HepG2 (cell line): ENCODE results near the gene UBAC2. TPM values are rescaled to one million over a fixed set of nuclear protein-coding genes. Genes with fewer than 3 reads are reported as not detected.

Experiments
- ATAC-seq: fragments of 200-7000 bp; cut with Tn5 transposase; 3 replicates; pipeline ENCODE4 v1.9.1; 2020; ENCODE audit warnings: mild to moderate bottlenecking, moderate library complexity
- BruUV-seq: library from RNA; stranded (reverse); fragments of 400-500 nt; replicated peaks from 2 replicates; lab custom pipeline; 2021; lab: Mats Ljungman, UMichigan
- CTCF ChIA-PET: fragments of 300-600 bp; formaldehyde crosslinking; extraction: SDS; loops from one replicate; lab custom pipeline; 2021; ENCODE audit warnings: low total read pairs, inconsistent platforms, low intra/inter-chr PET ratio; lab: Yijun Ruan, JAX
- POLR2A ChIA-PET: fragments of 350-600 bp; sonication (Branson Sonifier 250); formaldehyde crosslinking; loops from one replicate; lab custom pipeline; 2020; ENCODE audit warnings: antibody characterized with exemption, inconsistent platforms; lab: Yijun Ruan, JAX
- DNase-seq: peaks from one replicate; pipeline ENCODE4 v3.0.0-alpha.2; 2015; ENCODE audit warnings: low spot score
- FAIRE-seq: peaks from 3 replicates; lab custom pipeline; 2011; peaks lifted over from hg19 to GRCh38; lab: Jason Lieb, UNC
- H2AFZ ChIP-seq: one replicate; pipeline ENCODE4 v1.6.1; 2011; ENCODE audit warnings: low read length, inconsistent platforms
- H3K27ac ChIP-seq: fragments of 300-600 bp; 3 replicates; pipeline ENCODE4 v1.8.0; 2011; ENCODE audit warnings: mixed run types, mild to moderate bottlenecking, mixed read lengths, low read length, inconsistent platforms; ENCODE audit not compliant: insufficient read depth; ENCODE audit errors: extremely low read length
- H3K27me3 ChIP-seq, 2 experiments: fragments of 200-600 bp in 1 of 2; 2 replicates in 1 of 2; 3 replicates in 1 of 2; pipeline versions ENCODE4 v1.6.0 to v1.8.0; 2011; ENCODE audit warnings: low read length in 2 of 2, mild to moderate bottlenecking in 2 of 2, moderate library complexity in 2 of 2, inconsistent platforms in 1 of 2; ENCODE audit not compliant: insufficient read depth in 2 of 2, control insufficient read depth in 1 of 2
- H3K36me3 ChIP-seq, 2 experiments: fragments of 200-600 bp in 1 of 2; replicated peaks in 1 of 2; 2 replicates in 1 of 2; 3 replicates in 1 of 2; pipeline versions ENCODE4 v1.5.1 to v1.8.0; 2011; ENCODE audit warnings: low read length in 2 of 2, inconsistent platforms in 1 of 2; ENCODE audit not compliant: insufficient read depth in 2 of 2, control insufficient read depth in 1 of 2
- H3K4me1 ChIP-seq: 2 replicates; pipeline ENCODE4 v1.5.1; 2012; ENCODE audit warnings: low read length, inconsistent platforms; ENCODE audit not compliant: insufficient read depth
- H3K4me2 ChIP-seq: 2 replicates; pipeline ENCODE4 v1.6.0; 2011; ENCODE audit warnings: low read depth, low read length, inconsistent platforms
- H3K4me3 ChIP-seq, 3 experiments: fragments of 200-600 bp in 1 of 3; sonication (generic), shearing (Covaris generic) in 1 of 3; replicated peaks in 1 of 3; 2 replicates each; pipeline ENCODE4 v1.5.1; 2011 to 2016; ENCODE audit warnings: low read length in 3 of 3, inconsistent platforms in 2 of 3, low read depth in 2 of 3, mild to moderate bottlenecking in 2 of 3, control low read depth in 1 of 3, mixed read lengths in 1 of 3; ENCODE audit not compliant: insufficient read depth in 1 of 3
- H3K79me2 ChIP-seq: one replicate; pipeline ENCODE4 v1.6.1; 2011; ENCODE audit warnings: low read length, inconsistent platforms; ENCODE audit not compliant: insufficient read depth
- H3K9ac ChIP-seq: 2 replicates; pipeline ENCODE4 v1.6.0; 2011; ENCODE audit warnings: mild to moderate bottlenecking, low read depth, low read length, inconsistent platforms; ENCODE audit not compliant: insufficient read depth
- H3K9me3 ChIP-seq: 2 replicates; pipeline ENCODE4 v1.5.1; 2012; ENCODE audit warnings: mild to moderate bottlenecking, low read length
- H4K20me1 ChIP-seq: 2 replicates; pipeline ENCODE4 v1.6.0; 2011; ENCODE audit warnings: inconsistent platforms, mild to moderate bottlenecking, low read length, moderate library complexity; ENCODE audit not compliant: insufficient read depth
- ARID3A ChIP-seq: IDR thresholded peaks from 2 replicates; pipeline ENCODE4 v1.6.1; 2012; ENCODE audit warnings: low read depth, low read length, improper control_type of control experiment
- ARNT2 ChIP-seq: sonication (generic); formaldehyde crosslinking; IDR thresholded peaks from 2 replicates; pipeline ENCODE4 v1.8.0; 2022; ENCODE audit warnings: mild to moderate bottlenecking, low read depth, missing genetic modification reagents, moderate library complexity
- ATRX ChIP-seq: sonication (generic); formaldehyde crosslinking; IDR thresholded peaks from 2 replicates; pipeline ENCODE4 v1.4.0; 2020; ENCODE audit warnings: missing genetic modification reagents, borderline replicate concordance
- CENPX ChIP-seq: sonication (generic); formaldehyde crosslinking; IDR thresholded peaks from 2 replicates; pipeline ENCODE4 v1.9.0; 2021; ENCODE audit warnings: mild to moderate bottlenecking, missing genetic modification reagents, moderate library complexity
- GPBP1L1 ChIP-seq: sonication (generic); formaldehyde crosslinking; IDR thresholded peaks from 2 replicates; pipeline ENCODE4 v1.5.0; 2020; ENCODE audit warnings: mild to moderate bottlenecking, missing genetic modification reagents
- KMT2B ChIP-seq: IDR thresholded peaks from 2 replicates; pipeline ENCODE4 v1.6.1; 2016; ENCODE audit warnings: missing genetic modification reagents, missing compliant biosample characterization
- MBD4 ChIP-seq: IDR thresholded peaks from 2 replicates; pipeline ENCODE4 v1.6.1; 2012; ENCODE audit warnings: low read length, inconsistent platforms, borderline replicate concordance
- MTF2 ChIP-seq: sonication (generic); formaldehyde crosslinking; IDR thresholded peaks from 2 replicates; pipeline ENCODE4 v1.5.0; 2020; ENCODE audit warnings: missing genetic modification reagents, borderline replicate concordance
- NBN ChIP-seq: fragments of 450-650 bp; conservative IDR thresholded peaks from 2 replicates; pipeline ENCODE4 v1.6.1; 2017
- NFE2L1 ChIP-seq: sonication (generic); formaldehyde crosslinking; IDR thresholded peaks from 2 replicates; pipeline ENCODE4 v1.4.0; 2020; ENCODE audit warnings: missing genetic modification reagents, mild to moderate bottlenecking, borderline replicate concordance
- NFKBIZ ChIP-seq: IDR thresholded peaks from 2 replicates; pipeline ENCODE4 v1.6.1; 2018; ENCODE audit warnings: missing genetic modification reagents, missing compliant biosample characterization
- RAD21 ChIP-seq: fragments of 450-650 bp; formaldehyde crosslinking; IDR thresholded peaks from 2 replicates; pipeline ENCODE4 v1.5.0; 2020; ENCODE audit warnings: mild to moderate bottlenecking
- SATB2 ChIP-seq: sonication (generic); formaldehyde crosslinking; IDR thresholded peaks from 2 replicates; pipeline ENCODE4 v1.5.0; 2020; ENCODE audit warnings: missing genetic modification reagents
- SUZ12 ChIP-seq: fragments of 150-350 bp; IDR thresholded peaks from 2 replicates; pipeline ENCODE4 v1.6.1; 2014; ENCODE audit warnings: low read depth, low read length
- TERF1 ChIP-seq: sonication (generic); formaldehyde crosslinking; IDR thresholded peaks from 2 replicates; pipeline ENCODE4 v1.8.0; 2022; ENCODE audit warnings: mild to moderate bottlenecking, missing genetic modification reagents, moderate library complexity
- TOPORS ChIP-seq: sonication (generic); formaldehyde crosslinking; IDR thresholded peaks from 2 replicates; pipeline ENCODE4 v1.8.0; 2023; ENCODE audit warnings: mild to moderate bottlenecking, missing genetic modification reagents
- ZBTB8A ChIP-seq: sonication (generic); formaldehyde crosslinking; IDR thresholded peaks from 2 replicates; pipeline ENCODE4 v1.4.0; 2020; ENCODE audit warnings: mild to moderate bottlenecking, low read depth, missing genetic modification reagents, borderline replicate concordance
- ZNF788 ChIP-seq: sonication (generic); formaldehyde crosslinking; IDR thresholded peaks from 2 replicates; pipeline ENCODE4 v1.5.0; 2020; ENCODE audit warnings: mild to moderate bottlenecking, missing genetic modification reagents, borderline replicate concordance
- WGBS: methylation state at CpG from one replicate; pipeline ENCODE4 v1.1.6; 2017; ENCODE audit warnings: low lambda C conversion rate; 5-methylcytosine and 5-hydroxymethylcytosine counted together
- in situ Hi-C: cut with HindIII; loops from 2 replicates; pipeline ENCODE4 v1.10.0; 2017; ENCODE audit warnings: low pct_unique_long_range_greater_than_20kb; ENCODE audit not compliant: extremely low pct_ligation_motif_present
- intact Hi-C: fragments of 100-400 bp; cut with micrococcal nuclease; formaldehyde crosslinking; loops from one replicate; pipeline ENCODE4 v1.10.0; 2022; ENCODE audit not compliant: unreplicated experiment
- polyA plus RNA-seq, 8 experiments: library from polyadenylated mRNA; depleted of rRNA in 3 of 8; stranded (reverse) in 7 of 8; unstranded in 1 of 8; fragments of >200 nt; fragmentation: Illumina TruSeq in 4 of 8; extraction: Trizol in 4 of 8; gene quantifications; 2 replicates each; pipeline versions ENCODE4 v1.2.1 to v1.2.3, GENCODE V29; 2011 to 2016; ENCODE audit warnings: low read depth in 4 of 8, missing spikeins in 1 of 8, mixed read lengths in 1 of 8; ENCODE audit not compliant: insufficient read depth in 1 of 8
- total RNA-seq, 5 experiments: library from RNA; depleted of rRNA; stranded (reverse); fragments of >200 nt; fragmentation: Illumina TruSeq; extraction: Trizol; gene quantifications; 2 replicates each; pipeline ENCODE4 v1.2.3, GENCODE V29; 2016; ENCODE audit warnings: low read depth in 1 of 5
- TF ChIP-seq, protein P1 (sequence below): sonication (generic); formaldehyde crosslinking; IDR thresholded peaks from 2 replicates; pipeline ENCODE4 v1.8.0; 2022; ENCODE audit warnings: mild to moderate bottlenecking, missing genetic modification reagents, borderline replicate concordance

The UBAC2 gene
- total and polyA plus RNA-seq, 2 of the 13 experiments (the other 11 are each of a cell fraction or from before 2014, with no cell fraction given): 61.3 to 80.8 TPM

DNA sequence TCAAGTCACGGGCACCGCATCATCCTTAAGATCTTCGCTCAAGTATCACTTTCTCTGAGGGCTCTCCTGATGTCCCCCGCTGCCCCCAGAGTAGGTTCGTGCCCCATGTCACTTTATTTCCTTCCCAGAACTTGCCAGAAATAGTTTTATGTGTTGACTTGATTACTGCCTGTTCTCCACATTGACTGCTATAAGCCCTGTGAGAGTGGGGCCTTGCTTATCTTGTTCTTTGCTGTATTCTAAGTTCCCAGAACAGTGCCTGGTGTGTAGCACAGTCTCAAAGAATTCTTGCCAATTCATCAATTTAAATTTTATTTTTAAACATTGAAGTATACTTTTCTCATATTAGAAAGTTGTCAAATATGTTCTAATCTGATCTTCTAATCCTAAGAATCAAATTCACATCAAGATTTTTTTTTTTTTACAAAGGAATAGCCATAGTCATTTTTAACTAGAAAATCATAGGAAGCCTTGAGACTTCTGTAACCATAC is 138.6 kb downstream of the UBAC2 start (continued):
- TF ChIP-seq, protein P1, sequence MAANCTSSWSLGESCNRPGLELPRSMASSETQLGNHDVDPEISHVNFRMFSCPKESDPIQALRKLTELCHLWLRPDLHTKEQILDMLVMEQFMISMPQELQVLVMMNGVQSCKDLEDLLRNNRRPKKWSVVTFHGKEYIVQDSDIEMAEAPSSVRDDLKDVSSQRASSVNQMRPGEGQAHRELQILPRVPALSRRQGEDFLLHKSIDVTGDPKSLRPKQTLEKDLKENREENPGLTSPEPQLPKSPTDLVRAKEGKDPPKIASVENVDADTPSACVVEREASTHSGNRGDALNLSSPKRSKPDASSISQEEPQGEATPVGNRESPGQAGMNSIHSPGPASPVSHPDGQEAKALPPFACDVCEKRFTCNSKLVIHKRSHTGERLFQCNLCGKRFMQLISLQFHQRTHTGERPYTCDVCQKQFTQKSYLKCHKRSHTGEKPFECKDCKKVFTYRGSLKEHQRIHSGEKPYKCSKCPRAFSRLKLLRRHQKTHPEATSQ (CRISPR knock-in tag): no peak
- TF ChIP-seq MTF2: no peak

- no peak overlapping the region for H3K4me3 ChIP-seq
- FAIRE-seq (no peak), DNase-seq (no peak), ATAC-seq (no peak)
- CTCF ChIA-PET: no interaction called here
- peaks cover 9 to 50% of the 10 kb centered on the region in 2 experiments; a peak in 4 of 5 replicates for H3K36me3 ChIP-seq
- H3K9ac ChIP-seq: no peak overlapping the region
- no peak overlapping the region for H2AFZ ChIP-seq
- H4K20me1 ChIP-seq: no peaks in the 10 kb centered on the region
- WGBS: 93% methylated on average over 8 of the region's 8 CpGs
- H3K4me2 ChIP-seq: no peak overlapping the region
- H3K79me2 ChIP-seq: no peaks in the 10 kb centered on the region
- BruUV-seq: no TSS peak
- H3K4me1 ChIP-seq: no peaks in the 10 kb centered on the region
- H3K9me3 ChIP-seq: no peaks in the 10 kb centered on the region
- POLR2A ChIA-PET: no interaction called here
- no peaks in the 10 kb centered on the region for H3K27me3 ChIP-seq
- in situ Hi-C loops: no loop called here
- no peak overlapping the region for H3K27ac ChIP-seq
- intact Hi-C loops: no loop called here
- TF ChIP-seq KMT2B (CRISPR knock-in tag) (no peak), MBD4 (no peak), SATB2 (CRISPR knock-in tag) (no peak), ARID3A (no peak), RAD21 (no peak), ZBTB8A (CRISPR knock-in tag) (no peak), NFKBIZ (CRISPR knock-in tag) (no peak), NFE2L1 (CRISPR knock-in tag) (no peak), TOPORS (no peak), ATRX (CRISPR knock-in tag) (no peak), GPBP1L1 (no peak), NBN (no peak), CENPX (CRISPR knock-in tag) (no peak), ARNT2 (CRISPR knock-in tag) (no peak), SUZ12 (no peak), ZNF788 (CRISPR knock-in tag) (no peak), TERF1 (CRISPR knock-in tag) (no peak)
Observed at GRCh38 chr13:99339736-99340397, 139.2 kb downstream of the UBAC2 start.
